DOHH2 (cell line): Measurements from ENCODE around the gene AQP1.

ENCODE experiments used
- H3F3A ChIP-seq: fragments of 200-600 bp; sonication (generic), shearing (Covaris generic); 2 replicates; pipeline ENCODE4 v1.6.0; 2016; ENCODE audit warnings: antibody characterized with exemption, mild to moderate bottlenecking; ENCODE audit not compliant: control insufficient read depth, insufficient read depth
- H3K27ac ChIP-seq: fragments of 200-600 bp; sonication (generic); 2 replicates; pipeline ENCODE4 v1.5.1; 2014; ENCODE audit warnings: low read depth, mild to moderate bottlenecking, low read length, moderate library complexity
- H3K27me3 ChIP-seq: fragments of 200-600 bp; sonication (generic); 2 replicates; pipeline ENCODE4 v1.6.1; 2014; ENCODE audit warnings: mild to moderate bottlenecking, low read length, mixed read lengths; ENCODE audit not compliant: control insufficient read depth
- H3K36me3 ChIP-seq: fragments of 200-600 bp; sonication (generic); 2 replicates; pipeline ENCODE4 v1.6.1; 2014; ENCODE audit warnings: mild to moderate bottlenecking, low read length, moderate library complexity, mixed read lengths; ENCODE audit not compliant: control insufficient read depth
- H3K4me1 ChIP-seq: fragments of 200-600 bp; sonication (generic); 2 replicates; pipeline ENCODE4 v1.6.1; 2014; ENCODE audit warnings: mild to moderate bottlenecking, low read length, mixed read lengths; ENCODE audit not compliant: control insufficient read depth
- H3K4me2 ChIP-seq: fragments of 200-600 bp; sonication (generic); 2 replicates; pipeline ENCODE4 v1.6.0; 2014; ENCODE audit warnings: mild to moderate bottlenecking, low read length, moderate library complexity
- H3K4me3 ChIP-seq: fragments of 200-600 bp; sonication (generic); 2 replicates; pipeline ENCODE4 v1.5.1; 2014; ENCODE audit warnings: mild to moderate bottlenecking, low read length, mixed read lengths
- H3K79me2 ChIP-seq: fragments of 200-600 bp; sonication (generic); 2 replicates; pipeline ENCODE4 v1.6.1; 2014; ENCODE audit warnings: mild to moderate bottlenecking, low read length, mixed read lengths; ENCODE audit not compliant: control insufficient read depth
- H3K9me2 ChIP-seq: fragments of 200-600 bp; sonication (generic); replicated peaks from 2 replicates; pipeline ENCODE4 v1.6.1; 2014; ENCODE audit warnings: mild to moderate bottlenecking, low read length, mixed read lengths; ENCODE audit not compliant: control insufficient read depth
- H3K9me3 ChIP-seq: fragments of 200-600 bp; sonication (generic); 2 replicates; pipeline ENCODE4 v1.6.1; 2014; ENCODE audit warnings: antibody characterized with exemption, low read length, mixed read lengths; ENCODE audit not compliant: control insufficient read depth, insufficient read depth
- H4K20me1 ChIP-seq: fragments of 200-600 bp; sonication (generic); 2 replicates; pipeline ENCODE4 v1.6.0; 2014; ENCODE audit warnings: low read depth, mild to moderate bottlenecking, antibody characterized with exemption, low read length, moderate library complexity; ENCODE audit not compliant: control insufficient read depth, insufficient read depth
- EZH2phosphoT487 ChIP-seq: fragments of 200-600 bp; sonication (generic); IDR thresholded peaks from 2 replicates; pipeline ENCODE4 v1.6.1; 2017; ENCODE audit warnings: borderline replicate concordance, mild to moderate bottlenecking, antibody characterized with exemption, low read length, moderate library complexity, mixed read lengths
- TF ChIP-seq, protein P1 (sequence below): fragments of 200-600 bp; sonication (generic); IDR thresholded peaks from one replicate; pipeline ENCODE4 v1.5.1; 2014; ENCODE audit warnings: antibody characterized with exemption, mild to moderate bottlenecking, low read depth, low read length; ENCODE audit not compliant: poor library complexity, severe bottlenecking

AQP1 gene

DNA sequence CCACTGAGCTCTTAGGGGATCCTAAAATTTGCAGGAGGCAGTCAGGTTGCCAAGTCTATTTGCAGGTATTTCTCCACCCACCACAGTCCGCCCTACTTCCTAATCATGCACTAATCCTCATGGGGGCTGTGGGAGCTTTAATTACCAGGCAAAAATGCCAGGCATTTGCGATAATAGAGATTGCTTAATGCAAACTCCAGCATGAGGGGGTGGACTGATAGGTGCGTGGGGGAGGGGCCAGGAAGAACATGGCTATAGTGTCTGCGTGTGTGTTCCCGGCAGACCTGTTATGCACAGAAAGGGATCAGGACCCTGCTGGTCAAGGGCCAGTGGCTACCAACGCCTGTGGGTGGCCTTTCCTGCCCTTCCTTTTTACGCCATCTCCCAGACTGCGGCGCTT, 15.6 kb upstream of the AQP1 start:
- Histone ChIP-seq H4K20me1 (no peaks in the 10 kb centered on the region), H3K4me2 (no peak overlapping the region), H3K4me3 (no peak overlapping the region), H3K79me2 (no peaks in the 10 kb centered on the region), H3K9me2 (no peaks in the 10 kb centered on the region), H3F3A (no peaks in the 10 kb centered on the region), H3K27ac (no peak overlapping the region), H3K9me3 (no peaks in the 10 kb centered on the region), H3K36me3 (no peaks in the 10 kb centered on the region), H3K4me1 (no peaks in the 10 kb centered on the region), H3K27me3 (peaks cover 4% of the 10 kb centered on the region; the same call in 1 of the 2 replicates)
- TF ChIP-seq, protein P1, sequence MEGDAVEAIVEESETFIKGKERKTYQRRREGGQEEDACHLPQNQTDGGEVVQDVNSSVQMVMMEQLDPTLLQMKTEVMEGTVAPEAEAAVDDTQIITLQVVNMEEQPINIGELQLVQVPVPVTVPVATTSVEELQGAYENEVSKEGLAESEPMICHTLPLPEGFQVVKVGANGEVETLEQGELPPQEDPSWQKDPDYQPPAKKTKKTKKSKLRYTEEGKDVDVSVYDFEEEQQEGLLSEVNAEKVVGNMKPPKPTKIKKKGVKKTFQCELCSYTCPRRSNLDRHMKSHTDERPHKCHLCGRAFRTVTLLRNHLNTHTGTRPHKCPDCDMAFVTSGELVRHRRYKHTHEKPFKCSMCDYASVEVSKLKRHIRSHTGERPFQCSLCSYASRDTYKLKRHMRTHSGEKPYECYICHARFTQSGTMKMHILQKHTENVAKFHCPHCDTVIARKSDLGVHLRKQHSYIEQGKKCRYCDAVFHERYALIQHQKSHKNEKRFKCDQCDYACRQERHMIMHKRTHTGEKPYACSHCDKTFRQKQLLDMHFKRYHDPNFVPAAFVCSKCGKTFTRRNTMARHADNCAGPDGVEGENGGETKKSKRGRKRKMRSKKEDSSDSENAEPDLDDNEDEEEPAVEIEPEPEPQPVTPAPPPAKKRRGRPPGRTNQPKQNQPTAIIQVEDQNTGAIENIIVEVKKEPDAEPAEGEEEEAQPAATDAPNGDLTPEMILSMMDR, result no peak
- TF ChIP-seq EZH2phosphoT487, result no peak

DNA sequence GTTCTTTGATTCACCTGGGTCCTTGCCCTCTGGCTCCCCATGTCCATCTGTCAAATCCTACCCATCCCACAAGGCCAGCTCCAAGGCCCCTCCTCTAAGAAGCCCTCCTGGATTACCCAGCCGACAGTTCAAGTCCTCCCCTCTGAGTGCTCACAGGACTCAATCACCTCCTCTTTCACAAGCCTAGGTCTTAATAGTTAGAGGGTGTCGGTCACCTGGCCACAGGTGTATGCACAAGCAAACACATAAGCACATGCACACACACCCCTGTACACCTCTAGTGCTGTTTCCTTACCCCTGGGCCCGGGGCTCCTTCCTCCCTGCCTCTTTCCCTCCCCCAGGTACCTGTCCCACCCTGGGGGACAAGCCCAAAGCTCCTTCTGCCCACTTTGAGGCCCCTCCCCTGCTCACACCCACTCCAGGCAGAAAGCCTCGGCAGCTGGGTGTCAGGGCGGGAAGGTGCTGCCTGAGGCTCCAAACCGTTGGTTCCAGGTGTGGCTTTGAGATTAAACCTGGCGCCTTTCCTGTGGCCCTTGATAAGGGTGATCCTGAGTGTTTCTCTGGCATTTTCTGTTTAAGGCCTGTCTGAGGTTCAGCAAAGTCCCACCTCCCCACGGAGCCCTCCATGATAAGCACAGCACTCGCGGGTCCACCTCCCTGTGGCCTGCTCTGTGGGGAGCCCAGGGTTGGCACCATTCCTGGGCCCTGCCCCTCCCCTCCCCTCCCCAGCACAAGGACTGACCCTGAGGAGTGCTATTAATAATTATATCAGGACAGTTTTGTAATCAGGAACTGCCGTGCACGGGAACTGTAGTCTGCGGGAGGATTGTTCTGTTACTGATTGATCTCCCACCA, 14.6 kb upstream of the AQP1 start:
- Histone ChIP-seq H3K9me3 (no peaks in the 10 kb centered on the region), H3F3A (no peaks in the 10 kb centered on the region), H3K4me1 (no peaks in the 10 kb centered on the region), H4K20me1 (no peaks in the 10 kb centered on the region), H3K27ac (no peak overlapping the region), H3K4me3 (no peak overlapping the region), H3K27me3 (peaks cover 4% of the 10 kb centered on the region; the same call in 1 of the 2 replicates), H3K4me2 (no peak overlapping the region), H3K9me2 (no peaks in the 10 kb centered on the region), H3K79me2 (no peaks in the 10 kb centered on the region), H3K36me3 (no peaks in the 10 kb centered on the region)
- TF ChIP-seq EZH2phosphoT487, result no peak
- TF ChIP-seq, protein P1, result no peak

DNA sequence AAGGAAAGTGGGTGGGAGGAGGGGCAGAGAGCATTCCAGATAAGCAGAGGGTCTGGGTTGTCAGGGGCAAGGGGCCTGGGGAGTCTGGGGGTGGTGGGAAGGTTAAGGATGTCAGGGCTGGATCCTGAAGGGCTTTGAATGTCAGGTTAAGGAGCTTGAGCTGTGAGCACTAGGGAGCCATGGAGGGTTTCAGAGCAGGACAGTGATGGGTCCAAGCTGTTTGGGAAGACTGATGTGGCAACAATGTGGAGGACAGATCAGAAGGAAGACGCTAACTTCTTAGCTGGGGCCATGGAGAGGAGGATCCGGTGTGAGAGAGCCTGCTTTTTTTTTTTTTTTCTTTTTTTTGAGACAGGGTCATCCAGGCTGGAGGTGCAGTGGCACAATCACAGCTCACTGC, 13.9 kb upstream of the AQP1 start:
- no peaks in the 10 kb centered on the region for H3K9me3 ChIP-seq
- H3K4me3 ChIP-seq, result no peak overlapping the region
- H3K9me2 ChIP-seq, result no peaks in the 10 kb centered on the region
- H3F3A ChIP-seq, result no peaks in the 10 kb centered on the region
- no peaks in the 10 kb centered on the region for H3K79me2 ChIP-seq
- TF ChIP-seq, protein P1, result no peak
- no peak for TF ChIP-seq EZH2phosphoT487
- peaks cover 4% of the 10 kb centered on the region; the same call in 1 of the 2 replicates for H3K27me3 ChIP-seq
- no peaks in the 10 kb centered on the region for H4K20me1 ChIP-seq
- no peaks in the 10 kb centered on the region for H3K4me1 ChIP-seq
- no peak overlapping the region for H3K4me2 ChIP-seq
- no peaks in the 10 kb centered on the region for H3K36me3 ChIP-seq
- H3K27ac ChIP-seq, result no peak overlapping the region
